ENCODE measurements around the gene ID3.

GRCh38 chr1:23527366-23527765 lies 31.9 kb downstream of the ID3 start:
- TF ChIP-seq CTCF (IDR thresholded peaks at IDR 0.05; ENCODE audit: control extremely low read depth in 1 of 3, insufficient read depth in 1 of 3, low read depth in 1 of 3, low read length in 3 of 3) (no peak), TCF12 (IDR thresholded peaks at IDR 0.05; ENCODE audit: low read depth, low read length) (no peak), ASH2L (IDR thresholded peaks at IDR 0.05; ENCODE audit: low read length) (no peak)

All from H1 (cell line).